Breast epithelium (tissue), 3 donors: ENCODE measurements around the gene PTPRM.

ENCODE experiments used
- CTCF ChIP-seq, 3 donors: fragments of 450-650 bp; IDR thresholded peaks; one replicate each; pipeline ENCODE4 v1.5.1; 2016 to 2017; ENCODE audit warnings: antibody characterized with exemption in 3 of 3, mild to moderate bottlenecking in 3 of 3, moderate library complexity in 3 of 3
- POLR2A ChIP-seq: fragments of 450-650 bp; IDR thresholded peaks from one replicate; pipeline ENCODE4 v1.6.1; 2016; ENCODE audit warnings: antibody characterized with exemption, mild to moderate bottlenecking, moderate library complexity

- TF ChIP-seq POLR2A (no peak), CTCF (IDR thresholded peaks at IDR 0.05) (no peak)
Observed at GRCh38 chr18:8031496-8031895, 464.4 kb downstream of the PTPRM start.
